ENCODE results near the gene DPRX.
"Not testable (repeated sequence)": the region's sequence is repeated elsewhere in the genome, so short reads cannot be mapped to it uniquely, and the experiment has no call there.

Gene DPRX

DNA sequence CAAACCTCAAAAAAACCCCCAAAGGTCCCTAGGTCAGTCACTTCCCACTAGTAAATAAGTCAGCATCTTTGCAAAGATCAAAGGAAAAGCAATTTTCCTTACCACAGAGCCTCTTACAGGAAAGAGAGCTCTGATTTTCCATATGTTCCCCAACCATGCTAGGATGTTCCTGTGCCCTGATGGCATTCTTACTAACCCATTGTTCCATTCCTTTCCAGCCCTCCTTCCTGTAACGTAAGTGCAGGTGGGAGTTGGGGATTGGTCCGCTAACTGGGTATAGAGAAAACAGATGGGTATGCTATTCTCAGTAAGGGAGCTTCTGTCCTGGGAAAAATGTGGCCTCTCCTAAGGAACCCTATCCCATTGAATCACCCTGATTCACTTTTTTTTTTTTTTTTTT lies 14.3 kb downstream of the DPRX start:
- DNase-seq (ENCODE audit: low spot score) = no peak

DNA sequence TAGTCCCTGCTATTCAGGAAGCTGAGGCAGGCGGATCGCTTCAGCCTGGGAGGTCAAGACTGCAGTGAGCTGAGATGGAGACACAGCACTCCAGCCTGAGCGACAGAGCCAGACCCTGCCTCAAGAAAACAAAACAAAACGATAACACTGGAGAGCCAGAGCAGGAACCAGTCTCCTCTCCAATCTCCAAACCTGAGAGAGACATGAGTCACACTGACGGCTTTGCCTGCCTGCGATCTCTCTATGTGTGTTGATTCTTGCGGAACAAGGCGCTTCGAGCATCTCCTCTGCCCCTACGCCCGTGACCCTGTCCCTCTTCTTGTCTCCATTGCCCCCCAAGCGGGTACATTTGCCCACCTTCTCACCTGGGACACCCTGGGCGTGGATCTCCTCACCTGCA lies 15.6 kb downstream of the DPRX start:
- DNase-seq (ENCODE audit: low spot score) = no peak

GRCh38 chr19:53647792-53648191 lies 16.0 kb downstream of the DPRX start:
- DNase-seq (ENCODE audit: low spot score) = no peak

DNA sequence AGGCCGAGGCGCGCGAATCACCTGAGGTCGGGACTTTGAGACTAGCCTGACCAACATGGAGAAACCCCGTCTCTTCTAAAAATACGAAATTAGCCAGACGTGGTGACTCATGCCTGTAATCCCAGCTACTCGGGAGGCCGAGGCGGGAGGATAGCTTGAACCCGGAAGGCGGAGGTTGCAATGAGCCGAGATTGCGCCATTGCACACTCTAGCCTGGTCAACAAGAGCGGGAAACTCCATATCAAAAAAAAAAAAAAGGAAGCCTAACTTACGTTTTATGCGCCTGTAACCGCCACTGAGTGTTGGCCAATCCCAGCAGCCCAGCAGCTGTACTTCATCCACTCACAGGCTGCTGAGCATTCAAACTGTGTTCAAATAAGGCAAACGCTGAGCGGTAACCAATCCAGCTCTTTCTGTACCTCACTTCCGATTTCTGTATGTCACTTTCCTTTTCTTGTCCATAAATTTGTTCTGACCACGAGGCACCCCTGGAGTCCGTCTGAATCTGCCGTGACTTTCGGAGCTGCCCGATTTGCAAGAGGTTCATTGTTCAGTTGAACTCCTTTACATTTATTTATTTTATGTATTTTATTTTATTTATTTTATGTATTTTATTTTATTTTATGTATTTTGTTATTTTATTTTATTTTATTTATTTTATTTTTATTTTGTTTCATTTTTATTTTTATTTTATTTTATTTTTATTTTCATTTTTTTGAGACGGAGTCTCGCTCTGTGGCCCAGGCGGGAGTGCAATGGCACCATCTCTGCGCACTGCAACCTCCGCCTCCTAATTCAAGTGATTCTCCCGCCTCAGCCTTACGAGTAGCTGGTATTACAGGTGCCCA lies 18.2 kb downstream of the DPRX start:
- DNase-seq (ENCODE audit: low spot score) = no peak

DNA sequence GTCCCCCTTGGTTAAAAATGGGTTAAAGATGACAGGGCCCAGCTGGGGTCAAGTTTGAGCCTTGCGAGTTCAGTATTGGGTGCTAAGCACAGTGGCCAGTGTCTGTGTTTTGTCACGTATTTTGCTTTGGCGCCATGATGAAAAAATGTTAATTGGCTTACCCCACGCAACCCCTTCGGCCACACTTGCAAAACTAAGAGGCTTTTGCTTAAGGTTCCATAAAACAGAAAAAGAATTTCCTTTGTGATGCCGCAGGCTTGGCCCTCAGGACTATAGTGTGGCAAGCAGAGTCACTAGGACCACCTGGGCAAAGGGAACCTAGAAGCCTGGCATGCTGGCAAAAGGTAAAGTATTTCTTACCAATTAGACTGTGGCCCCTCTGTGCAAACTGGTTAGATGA lies 20.7 kb downstream of the DPRX start:
- no peak for DNase-seq (ENCODE audit: low spot score)

GRCh38 chr19:53655042-53655665 lies 23.4 kb downstream of the DPRX start:
- no peak for DNase-seq (ENCODE audit: low spot score)

- no peak for DNase-seq (ENCODE audit: low spot score)
Observed at GRCh38 chr19:53657330-53657729, 25.5 kb downstream of the DPRX start.

GRCh38 chr19:53657778-53658177 lies 26.0 kb downstream of the DPRX start:
- DNase-seq (ENCODE audit: low spot score) = no peak

GRCh38 chr19:53659292-53659691 lies 27.5 kb downstream of the DPRX start:
- no peak for DNase-seq (ENCODE audit: low spot score)

- no peak for DNase-seq (ENCODE audit: low spot score)
Observed at GRCh38 chr19:53660584-53660983, 28.8 kb downstream of the DPRX start.

GRCh38 chr19:53662209-53662608 lies 30.4 kb downstream of the DPRX start:
- no peak for DNase-seq (ENCODE audit: low spot score)

- no peak for DNase-seq (ENCODE audit: low spot score)
Observed at GRCh38 chr19:53664152-53664551, 32.4 kb downstream of the DPRX start.

DNA sequence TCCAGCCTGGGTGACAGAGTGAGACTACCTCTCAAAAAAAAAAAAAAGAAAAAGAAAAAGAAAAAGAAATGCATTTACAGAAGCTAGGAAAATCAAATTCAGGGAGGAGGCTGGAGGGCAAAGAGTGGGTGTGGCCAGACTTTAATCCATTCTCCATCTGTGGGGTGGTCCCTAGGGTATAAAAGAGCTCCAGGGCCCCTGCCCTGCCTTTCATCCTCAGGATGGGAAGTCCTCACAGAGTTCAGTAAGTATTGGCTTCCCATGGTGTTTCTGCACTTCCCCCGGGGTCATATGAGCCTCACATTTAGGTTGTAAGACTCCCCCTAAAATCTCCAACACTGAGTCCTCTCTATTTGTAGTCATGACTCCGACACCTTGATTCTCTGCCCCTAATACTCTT lies 33.0 kb downstream of the DPRX start:
- DNase-seq (ENCODE audit: low spot score) = no peak

GRCh38 chr19:53666331-53666730 lies 34.5 kb downstream of the DPRX start:
- DNase-seq (ENCODE audit: low spot score) = not testable (repeated sequence)

DNA sequence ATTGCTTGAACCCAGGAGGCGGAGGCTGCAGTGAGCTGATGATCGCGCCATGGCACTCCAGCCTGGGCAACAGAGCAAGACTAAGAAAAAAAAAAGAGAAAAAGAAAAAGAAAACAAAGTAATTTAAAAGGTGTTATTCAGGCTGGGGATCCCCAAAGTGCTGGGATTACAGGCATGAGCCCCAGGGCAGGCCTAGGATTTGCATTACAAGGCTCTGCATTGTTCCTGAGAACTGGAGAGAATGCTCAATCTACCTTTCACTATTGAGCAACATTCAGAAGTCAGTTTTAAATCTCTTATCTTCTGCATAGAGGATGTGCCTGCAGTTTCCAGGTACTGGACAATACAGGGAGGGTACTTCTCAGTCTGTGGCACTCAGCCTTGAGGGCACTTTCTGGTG lies 37.0 kb downstream of the DPRX start:
- not testable (repeated sequence) for DNase-seq (ENCODE audit: low spot score)

DNA sequence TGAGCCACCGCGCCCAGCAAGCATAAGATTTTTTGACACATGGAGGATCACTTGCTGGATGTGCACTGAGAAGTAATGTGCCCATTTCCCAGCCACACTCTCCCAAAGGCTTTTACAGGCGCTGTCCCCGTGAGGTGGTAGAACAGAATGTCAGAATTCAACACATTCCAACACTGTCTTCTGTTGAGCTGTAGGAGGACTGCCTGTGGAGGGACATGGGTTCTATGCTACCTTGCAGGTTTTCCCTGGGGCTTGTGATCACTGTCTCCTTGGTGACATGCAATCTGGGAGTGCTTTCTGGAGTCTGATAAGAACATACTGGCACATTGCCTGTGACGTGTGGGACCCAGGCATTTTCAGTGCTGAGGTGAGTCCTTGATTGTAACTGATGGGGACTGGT lies 38.5 kb downstream of the DPRX start:
- no peak for DNase-seq (ENCODE audit: low spot score)

GRCh38 chr19:53671663-53672062 lies 39.9 kb downstream of the DPRX start:
- DNase-seq (ENCODE audit: low spot score) = no peak

Data from CD4-positive, alpha-beta T cell treated with Interleukin-6 at 100 ng/mL for 8 hours (primary cell).